ENCODE measurements around the gene PRKCA.

DNA sequence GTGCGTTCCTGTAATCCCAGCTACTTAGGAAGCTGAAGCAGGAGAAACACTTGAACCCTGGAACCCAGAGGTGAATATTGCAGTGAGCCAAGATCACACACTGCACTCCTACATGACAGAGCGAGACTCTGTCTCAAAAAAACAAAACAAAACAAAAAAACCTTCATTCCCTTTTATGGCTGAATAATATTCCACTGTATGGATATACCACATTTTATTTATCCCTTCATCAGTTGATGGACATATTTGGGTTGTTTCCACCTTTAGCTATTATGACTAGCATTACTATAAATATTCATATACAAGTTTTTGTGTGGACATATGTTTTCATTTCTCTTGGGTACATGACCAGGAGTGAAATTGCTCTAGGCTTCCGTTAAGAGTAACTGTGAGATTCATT, 30.9 kb upstream of the PRKCA start:
- TF ChIP-seq, protein P1, sequence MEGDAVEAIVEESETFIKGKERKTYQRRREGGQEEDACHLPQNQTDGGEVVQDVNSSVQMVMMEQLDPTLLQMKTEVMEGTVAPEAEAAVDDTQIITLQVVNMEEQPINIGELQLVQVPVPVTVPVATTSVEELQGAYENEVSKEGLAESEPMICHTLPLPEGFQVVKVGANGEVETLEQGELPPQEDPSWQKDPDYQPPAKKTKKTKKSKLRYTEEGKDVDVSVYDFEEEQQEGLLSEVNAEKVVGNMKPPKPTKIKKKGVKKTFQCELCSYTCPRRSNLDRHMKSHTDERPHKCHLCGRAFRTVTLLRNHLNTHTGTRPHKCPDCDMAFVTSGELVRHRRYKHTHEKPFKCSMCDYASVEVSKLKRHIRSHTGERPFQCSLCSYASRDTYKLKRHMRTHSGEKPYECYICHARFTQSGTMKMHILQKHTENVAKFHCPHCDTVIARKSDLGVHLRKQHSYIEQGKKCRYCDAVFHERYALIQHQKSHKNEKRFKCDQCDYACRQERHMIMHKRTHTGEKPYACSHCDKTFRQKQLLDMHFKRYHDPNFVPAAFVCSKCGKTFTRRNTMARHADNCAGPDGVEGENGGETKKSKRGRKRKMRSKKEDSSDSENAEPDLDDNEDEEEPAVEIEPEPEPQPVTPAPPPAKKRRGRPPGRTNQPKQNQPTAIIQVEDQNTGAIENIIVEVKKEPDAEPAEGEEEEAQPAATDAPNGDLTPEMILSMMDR (IDR thresholded peaks at IDR 0.05): no peak
- TF ChIP-seq POLR2A (IDR thresholded peaks at IDR 0.05): no peak
